ENCODE results near the gene LRFN2.

DNA sequence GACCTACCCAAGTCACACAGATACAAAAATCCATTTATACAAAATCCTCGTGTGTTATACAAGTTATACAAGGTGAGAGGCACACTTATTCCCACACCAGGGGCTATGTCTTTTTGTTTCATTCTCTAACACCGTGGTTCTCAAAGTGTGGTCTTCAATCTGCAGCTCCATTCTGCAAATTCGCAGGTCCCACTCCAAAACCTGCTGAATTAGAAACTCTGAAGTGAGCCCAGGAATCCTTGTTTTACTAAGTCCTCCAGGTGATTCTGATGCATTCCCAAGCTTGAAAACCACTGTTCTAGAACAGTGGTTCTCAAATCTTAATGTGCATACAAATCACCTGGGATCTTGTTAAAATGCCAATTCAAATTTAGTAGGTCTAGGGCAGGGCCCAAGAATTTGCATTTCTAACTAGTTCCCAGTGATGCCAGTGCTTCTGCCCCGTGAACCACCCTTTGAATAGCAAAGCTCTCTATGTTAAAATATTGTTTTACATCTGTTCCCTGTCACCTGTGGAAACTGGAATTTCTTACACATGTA is 35.1 kb downstream of the LRFN2 start:
- TF ChIP-seq, protein P1, sequence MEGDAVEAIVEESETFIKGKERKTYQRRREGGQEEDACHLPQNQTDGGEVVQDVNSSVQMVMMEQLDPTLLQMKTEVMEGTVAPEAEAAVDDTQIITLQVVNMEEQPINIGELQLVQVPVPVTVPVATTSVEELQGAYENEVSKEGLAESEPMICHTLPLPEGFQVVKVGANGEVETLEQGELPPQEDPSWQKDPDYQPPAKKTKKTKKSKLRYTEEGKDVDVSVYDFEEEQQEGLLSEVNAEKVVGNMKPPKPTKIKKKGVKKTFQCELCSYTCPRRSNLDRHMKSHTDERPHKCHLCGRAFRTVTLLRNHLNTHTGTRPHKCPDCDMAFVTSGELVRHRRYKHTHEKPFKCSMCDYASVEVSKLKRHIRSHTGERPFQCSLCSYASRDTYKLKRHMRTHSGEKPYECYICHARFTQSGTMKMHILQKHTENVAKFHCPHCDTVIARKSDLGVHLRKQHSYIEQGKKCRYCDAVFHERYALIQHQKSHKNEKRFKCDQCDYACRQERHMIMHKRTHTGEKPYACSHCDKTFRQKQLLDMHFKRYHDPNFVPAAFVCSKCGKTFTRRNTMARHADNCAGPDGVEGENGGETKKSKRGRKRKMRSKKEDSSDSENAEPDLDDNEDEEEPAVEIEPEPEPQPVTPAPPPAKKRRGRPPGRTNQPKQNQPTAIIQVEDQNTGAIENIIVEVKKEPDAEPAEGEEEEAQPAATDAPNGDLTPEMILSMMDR (IDR thresholded peaks at IDR 0.05): no peak
- TF ChIP-seq ZFX (IDR thresholded peaks at IDR 0.05; ENCODE audit: borderline replicate concordance): no peak

All from 22Rv1 (cell line).